Measurements from ENCODE around the gene RAI2.
A peak's percentile ranks its signal among the peaks of the same experiment; 100 is the strongest.

RAI2 gene

DNA sequence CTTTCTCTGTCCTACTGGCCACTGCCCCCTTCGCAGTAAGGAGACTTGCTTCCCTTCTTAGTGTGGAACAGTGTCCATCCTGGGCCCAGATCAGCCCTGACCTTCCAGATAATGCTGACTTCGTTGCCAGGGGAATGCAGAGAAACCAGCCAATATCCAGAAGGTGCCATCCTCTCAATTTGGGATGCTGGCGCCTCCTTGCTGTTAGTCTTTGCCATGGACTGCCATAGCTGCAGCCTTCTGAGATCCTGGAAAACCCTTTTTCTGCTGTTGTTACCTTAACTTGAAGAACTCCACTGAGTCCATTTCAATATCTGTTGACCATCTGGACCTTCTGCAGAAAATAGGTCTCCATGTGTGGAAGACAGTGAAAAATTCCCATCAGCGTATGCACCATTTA is 21.8 kb downstream of the RAI2 start:
- peaks cover 97 to 100% (median 99%) of the 10 kb centered on the region in 11 experiments for H3K27me3 ChIP-seq
- H4K20me1 ChIP-seq: peaks cover 0 to 4% (median 0%) of the 10 kb centered on the region in 11 experiments; a peak in 4 of 22 replicates
- H3K4me3 ChIP-seq: no peak overlapping the region
- H3K9ac ChIP-seq: no peak overlapping the region
- H3K36me3 ChIP-seq: no peaks in the 10 kb centered on the region
- no peaks in the 10 kb centered on the region for H3K9me3 ChIP-seq (replicated peaks in 1 of 11)
- H3K27ac ChIP-seq: no peak overlapping the region
- peaks cover 0 to 2% (median 0%) of the 10 kb centered on the region in 10 experiments; a peak in 1 of 20 replicates for H3K4me1 ChIP-seq
- no peak for TF ChIP-seq Cebpa-rat (IDR thresholded peaks at IDR 0.05)
- no peak overlapping the region for H3K4me2 ChIP-seq

DNA sequence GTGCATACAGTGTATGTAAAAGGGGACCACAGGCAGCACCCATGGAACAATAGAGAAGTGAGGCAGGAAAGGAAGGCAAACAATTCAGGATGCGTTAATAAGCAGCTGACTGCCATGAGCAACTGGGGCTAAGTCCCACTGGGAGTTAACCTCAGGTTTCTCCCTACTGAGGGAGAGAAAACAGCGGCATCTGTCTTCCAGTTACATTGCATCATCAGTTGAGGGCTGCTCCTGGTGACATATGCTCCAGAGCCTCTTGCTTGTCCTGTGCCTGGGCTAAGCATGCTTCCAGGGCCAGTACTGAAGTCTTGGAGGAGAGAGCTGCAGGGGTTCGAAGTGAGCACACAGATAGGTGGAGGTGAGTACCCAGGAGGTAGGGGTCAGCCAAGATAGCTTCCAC is 24.3 kb downstream of the RAI2 start:
- Histone ChIP-seq H3K9ac (no peak overlapping the region), H3K27ac (no peak overlapping the region), H3K4me1 (0 out of 20 replicates have a peak, but pooled peaks cover 0 to 2% (median 0%) of the 10 kb centered on the region in 10 experiments), H3K9me3 (replicated peaks in 1 of 11) (no peaks in the 10 kb centered on the region), H4K20me1 (peaks cover 0 to 7% (median 0%) of the 10 kb centered on the region in 11 experiments; a peak in 2 of 22 replicates), H3K27me3 (peaks cover 97 to 100% (median 99%) of the 10 kb centered on the region in 11 experiments), H3K36me3 (no peaks in the 10 kb centered on the region), H3K4me3 (no peak overlapping the region), H3K4me2 (no peak overlapping the region)
- TF ChIP-seq Cebpa-rat (IDR thresholded peaks at IDR 0.05): 0 out of 22 replicates have a peak, but pooled peaks of 1 of the 11 experiments have one; percentile 18

DNA sequence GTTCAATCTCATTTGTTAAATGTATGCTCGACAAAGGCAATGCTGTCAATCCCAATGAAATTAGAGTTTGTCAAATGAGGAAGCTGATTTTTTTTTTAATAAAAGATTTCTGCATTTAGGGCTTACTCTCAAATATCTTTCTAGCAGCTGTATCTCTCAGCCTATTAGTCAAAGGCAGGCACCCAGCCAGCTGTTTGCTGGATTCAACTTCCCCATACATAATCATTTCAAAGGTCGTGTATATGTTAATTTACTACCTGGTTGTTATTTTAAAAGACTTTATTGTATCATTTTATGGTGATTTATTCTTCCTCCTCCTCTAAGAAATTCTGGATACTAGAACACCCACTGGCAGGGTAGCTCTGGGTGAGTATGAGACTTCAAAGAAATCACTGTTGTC is 27.1 kb downstream of the RAI2 start:
- peaks cover 97 to 100% (median 99%) of the 10 kb centered on the region in 11 experiments for H3K27me3 ChIP-seq
- TF ChIP-seq Cebpa-rat (IDR thresholded peaks at IDR 0.05): no peak
- no peaks in the 10 kb centered on the region for H3K9me3 ChIP-seq (replicated peaks in 1 of 11)
- H3K27ac ChIP-seq: no peak overlapping the region
- no peak overlapping the region for H3K9ac ChIP-seq
- 0 out of 20 replicates have a peak, but pooled peaks cover 0 to 2% (median 0%) of the 10 kb centered on the region in 10 experiments for H3K4me1 ChIP-seq
- H3K4me2 ChIP-seq: no peak overlapping the region
- H3K4me3 ChIP-seq: no peak overlapping the region
- no peaks in the 10 kb centered on the region for H3K36me3 ChIP-seq
- H4K20me1 ChIP-seq: peaks cover 0 to 7% (median 0%) of the 10 kb centered on the region in 11 experiments; a peak in 1 of 22 replicates

DNA sequence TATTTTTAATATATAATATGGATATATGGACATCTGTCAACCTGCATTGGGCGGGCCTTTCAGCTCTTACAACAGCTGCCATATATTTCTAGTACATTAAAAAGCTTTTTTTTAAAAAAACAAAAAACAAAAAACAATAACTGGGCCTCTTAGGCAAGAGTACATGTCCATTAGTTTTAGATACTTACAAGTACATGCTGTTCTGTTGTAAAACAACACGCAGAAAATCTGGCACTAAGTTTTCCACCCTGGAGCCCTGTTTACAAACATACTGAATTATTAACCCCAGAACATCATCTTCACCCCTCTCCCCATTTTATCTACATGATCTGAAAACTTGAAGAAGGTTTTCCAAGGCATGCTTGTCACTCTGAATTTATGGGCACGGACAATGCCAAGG is 29.8 kb downstream of the RAI2 start:
- Histone ChIP-seq H3K9me3 (replicated peaks in 1 of 11) (peaks cover 8 to 15% (median 10%) of the 10 kb centered on the region in 11 experiments; a peak in 19 of 22 replicates), H3K4me2 (no peak overlapping the region), H3K9ac (no peak overlapping the region), H3K27me3 (peaks cover 97 to 100% (median 99%) of the 10 kb centered on the region in 11 experiments), H4K20me1 (peaks cover 0 to 7% (median 0%) of the 10 kb centered on the region in 11 experiments; a peak in 2 of 22 replicates), H3K36me3 (no peaks in the 10 kb centered on the region), H3K4me3 (no peak overlapping the region), H3K4me1 (no peaks in the 10 kb centered on the region), H3K27ac (no peak overlapping the region)
- no peak for TF ChIP-seq Cebpa-rat (IDR thresholded peaks at IDR 0.05)

DNA sequence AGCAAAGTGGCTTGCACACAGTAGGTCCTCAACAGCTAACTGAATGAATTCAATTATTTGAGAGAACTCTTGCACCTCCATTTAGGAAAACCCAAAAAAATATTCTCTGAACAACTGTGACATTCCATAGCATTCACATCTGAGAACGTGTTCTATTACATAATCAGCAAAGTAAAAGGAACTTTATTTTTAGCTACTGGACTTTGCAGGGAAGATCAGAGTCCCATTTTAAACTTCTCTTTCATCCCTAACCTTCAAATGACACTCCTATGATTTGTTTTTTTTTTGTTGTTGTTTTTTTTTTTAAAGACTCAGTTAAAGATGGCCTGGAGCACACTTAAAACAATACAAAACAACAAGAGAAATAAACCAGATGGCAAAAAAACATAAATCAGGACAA is 30.9 kb downstream of the RAI2 start:
- no peak for TF ChIP-seq Cebpa-rat (IDR thresholded peaks at IDR 0.05)
- H3K9ac ChIP-seq: no peak overlapping the region
- peaks cover 11 to 20% (median 17%) of the 10 kb centered on the region in 11 experiments; a peak in 19 of 22 replicates for H3K9me3 ChIP-seq (replicated peaks in 1 of 11)
- no peaks in the 10 kb centered on the region for H3K4me1 ChIP-seq
- H3K27me3 ChIP-seq: peaks cover 96 to 100% (median 100%) of the 10 kb centered on the region in 11 experiments
- H4K20me1 ChIP-seq: peaks cover 0 to 7% (median 0%) of the 10 kb centered on the region in 11 experiments; a peak in 2 of 22 replicates
- H3K4me3 ChIP-seq: no peak overlapping the region
- H3K27ac ChIP-seq: no peak overlapping the region
- H3K36me3 ChIP-seq: no peaks in the 10 kb centered on the region
- no peak overlapping the region for H3K4me2 ChIP-seq

DNA sequence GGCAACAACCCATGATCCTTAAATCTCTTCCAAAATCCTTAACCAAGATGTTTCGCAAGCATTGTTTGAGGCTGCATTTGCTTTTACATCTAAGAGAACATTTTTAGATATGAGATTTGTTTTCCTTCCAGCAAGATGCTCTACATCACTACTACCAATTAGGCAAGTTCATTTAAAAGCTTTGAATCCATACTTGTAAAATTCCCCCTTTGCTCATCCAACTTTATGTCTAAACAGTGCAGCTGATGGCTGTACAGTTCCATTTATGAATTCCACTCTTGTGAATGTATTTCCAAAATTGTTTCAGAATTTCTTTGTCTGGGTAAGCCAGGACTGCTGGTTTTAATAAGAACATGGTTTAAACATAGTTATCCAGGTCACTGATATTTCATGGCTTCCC is 31.5 kb downstream of the RAI2 start:
- Histone ChIP-seq H3K4me2 (no peak overlapping the region), H4K20me1 (peaks cover 0 to 7% (median 0%) of the 10 kb centered on the region in 11 experiments; a peak in 2 of 22 replicates), H3K27me3 (peaks cover 94 to 100% (median 100%) of the 10 kb centered on the region in 11 experiments), H3K4me1 (no peaks in the 10 kb centered on the region), H3K9me3 (replicated peaks in 1 of 11) (peaks cover 11 to 20% (median 17%) of the 10 kb centered on the region in 11 experiments; a peak in 19 of 22 replicates), H3K27ac (no peak overlapping the region), H3K36me3 (no peaks in the 10 kb centered on the region), H3K9ac (no peak overlapping the region), H3K4me3 (no peak overlapping the region)
- no peak for TF ChIP-seq Cebpa-rat (IDR thresholded peaks at IDR 0.05)

DNA sequence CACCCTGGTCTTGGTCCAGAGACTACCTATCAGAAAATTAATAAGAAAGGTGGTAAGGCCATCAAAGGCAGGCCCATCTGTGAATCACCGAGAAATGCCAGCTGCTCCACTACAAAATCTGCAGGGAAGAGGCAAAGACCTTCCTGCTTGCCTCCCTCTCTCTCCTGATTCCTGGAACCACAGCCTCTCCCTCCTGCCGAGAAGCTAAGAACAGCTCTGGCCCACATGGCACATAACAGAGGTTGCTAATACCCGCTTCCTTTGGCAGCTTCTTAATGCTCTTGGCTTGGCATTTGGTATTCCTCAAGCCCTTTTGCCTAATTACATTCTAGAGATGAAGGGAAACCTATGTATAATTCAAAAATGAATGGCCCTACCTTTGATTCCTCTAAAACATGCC is 32.9 kb downstream of the RAI2 start:
- peaks cover 94 to 100% (median 99%) of the 10 kb centered on the region in 11 experiments for H3K27me3 ChIP-seq
- peaks cover 11 to 20% (median 17%) of the 10 kb centered on the region in 11 experiments; a peak in 19 of 22 replicates for H3K9me3 ChIP-seq (replicated peaks in 1 of 11)
- TF ChIP-seq Cebpa-rat (IDR thresholded peaks at IDR 0.05): no peak
- no peak overlapping the region for H3K9ac ChIP-seq
- no peak overlapping the region for H3K4me2 ChIP-seq
- H4K20me1 ChIP-seq: peaks cover 0 to 7% (median 0%) of the 10 kb centered on the region in 11 experiments; a peak in 2 of 22 replicates
- no peaks in the 10 kb centered on the region for H3K36me3 ChIP-seq
- no peak overlapping the region for H3K4me3 ChIP-seq
- no peaks in the 10 kb centered on the region for H3K4me1 ChIP-seq
- no peak overlapping the region for H3K27ac ChIP-seq

DNA sequence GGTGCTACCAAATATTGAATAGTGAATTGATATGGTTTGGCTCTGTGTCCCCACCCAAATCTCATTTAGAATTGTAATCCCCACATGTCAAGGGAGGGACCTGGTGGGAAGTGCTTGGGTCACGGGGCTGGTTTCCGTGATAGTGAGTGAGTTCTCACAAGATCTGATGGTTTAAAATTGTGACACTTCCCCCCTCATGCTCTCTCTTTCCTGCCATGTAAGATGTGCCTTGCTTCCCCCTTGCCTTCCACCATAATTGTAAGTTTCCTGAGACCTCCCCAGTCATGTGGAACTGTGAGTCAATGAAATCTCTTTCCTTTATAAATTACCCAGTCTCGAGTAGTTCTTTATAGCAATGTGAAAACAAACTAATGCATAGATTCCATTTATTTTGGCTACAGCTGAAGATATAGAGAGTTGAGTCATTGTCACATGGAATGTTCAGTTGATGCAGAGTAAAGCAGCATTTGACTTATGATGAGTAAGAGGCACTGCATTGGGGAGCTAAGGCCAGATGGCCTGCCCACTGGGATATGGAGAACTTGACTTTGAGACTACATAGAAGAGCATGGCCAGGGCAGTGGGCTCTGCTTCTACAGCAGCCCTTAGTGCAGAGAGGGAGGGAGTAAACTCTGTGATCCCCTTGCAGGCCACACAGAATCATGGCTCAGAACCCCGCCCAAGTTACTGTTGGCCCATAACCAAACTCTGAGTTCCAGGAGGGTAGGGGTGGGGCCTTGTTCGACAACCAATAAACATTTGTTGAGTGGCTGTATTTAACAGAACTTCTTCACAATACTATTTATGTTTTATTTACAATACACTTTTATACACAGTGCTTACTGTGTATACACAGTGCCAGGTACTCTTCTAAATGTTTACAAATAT is 34.2 kb downstream of the RAI2 start:
- Histone ChIP-seq H3K4me3 (no peak overlapping the region), H3K27me3 (peaks cover 94 to 100% (median 99%) of the 10 kb centered on the region in 11 experiments), H3K36me3 (no peaks in the 10 kb centered on the region), H3K4me2 (no peak overlapping the region), H3K9ac (no peak overlapping the region), H3K27ac (no peak overlapping the region), H3K4me1 (no peaks in the 10 kb centered on the region), H4K20me1 (peaks cover 0 to under 1% (median 0%) of the 10 kb centered on the region in 11 experiments; a peak in 2 of 22 replicates), H3K9me3 (replicated peaks in 1 of 11) (peaks cover 11 to 20% (median 17%) of the 10 kb centered on the region in 11 experiments; a peak in 19 of 22 replicates)
- TF ChIP-seq Cebpa-rat (IDR thresholded peaks at IDR 0.05): no peak

DNA sequence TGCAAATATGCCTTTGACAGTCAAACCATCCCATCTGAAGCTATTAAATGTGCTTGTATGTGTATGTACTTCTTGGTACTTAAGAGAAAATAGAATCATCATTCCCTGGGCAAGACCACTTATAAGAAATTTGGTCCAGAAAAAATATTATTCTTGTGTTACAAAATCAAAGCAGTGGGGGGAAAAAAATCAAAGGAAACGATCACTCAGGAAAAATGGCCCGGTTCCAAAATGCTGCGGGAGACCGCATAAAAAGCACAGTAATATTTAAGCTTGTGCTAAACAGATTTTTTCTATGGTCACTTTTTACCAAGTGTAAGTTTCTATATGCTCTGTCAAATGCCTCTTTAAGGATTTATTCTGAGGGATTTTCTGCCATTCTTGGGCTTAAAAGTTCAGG is 36.1 kb downstream of the RAI2 start:
- no peaks in the 10 kb centered on the region for H3K36me3 ChIP-seq
- H3K4me2 ChIP-seq: no peak overlapping the region
- no peaks in the 10 kb centered on the region; a peak in 2 of 22 replicates for H4K20me1 ChIP-seq
- peaks cover 11 to 20% (median 17%) of the 10 kb centered on the region in 11 experiments; a peak in 19 of 22 replicates for H3K9me3 ChIP-seq (replicated peaks in 1 of 11)
- no peaks in the 10 kb centered on the region for H3K4me1 ChIP-seq
- H3K4me3 ChIP-seq: no peak overlapping the region
- H3K9ac ChIP-seq: no peak overlapping the region
- H3K27ac ChIP-seq: no peak overlapping the region
- no peak for TF ChIP-seq Cebpa-rat (IDR thresholded peaks at IDR 0.05)
- H3K27me3 ChIP-seq: peaks cover 94 to 100% (median 99%) of the 10 kb centered on the region in 11 experiments
